Fibroblast of the aortic adventitia (primary cell): Measurements from ENCODE around the gene SERPINH1. TPM values are rescaled to one million over a fixed set of nuclear protein-coding genes. Genes with fewer than 3 reads are reported as not detected.

Experiments
- DNase-seq: peaks from one replicate; pipeline ENCODE4 v3.0.0-alpha.2; 2010; ENCODE audit warnings: low read depth
- H3K4me3 ChIP-seq: 2 replicates; pipeline ENCODE4 v1.5.1; 2011; ENCODE audit warnings: low read depth, mild to moderate bottlenecking, control low read depth, low read length, moderate library complexity
- total RNA-seq: library from RNA; depleted of rRNA; stranded (reverse); fragments of >200 nt; gene quantifications from 2 replicates; pipeline ENCODE4 v1.2.3, GENCODE V29; 2012; ENCODE audit warnings: low replicate concordance
- TF ChIP-seq, protein P1 (sequence below): IDR thresholded peaks from 2 replicates; pipeline ENCODE4 v1.5.1; 2011; ENCODE audit warnings: mild to moderate bottlenecking, low read length, control low read depth, inconsistent platforms; ENCODE audit not compliant: insufficient read depth

SERPINH1 gene
- total RNA-seq, 1 donor: 497 TPM

DNA sequence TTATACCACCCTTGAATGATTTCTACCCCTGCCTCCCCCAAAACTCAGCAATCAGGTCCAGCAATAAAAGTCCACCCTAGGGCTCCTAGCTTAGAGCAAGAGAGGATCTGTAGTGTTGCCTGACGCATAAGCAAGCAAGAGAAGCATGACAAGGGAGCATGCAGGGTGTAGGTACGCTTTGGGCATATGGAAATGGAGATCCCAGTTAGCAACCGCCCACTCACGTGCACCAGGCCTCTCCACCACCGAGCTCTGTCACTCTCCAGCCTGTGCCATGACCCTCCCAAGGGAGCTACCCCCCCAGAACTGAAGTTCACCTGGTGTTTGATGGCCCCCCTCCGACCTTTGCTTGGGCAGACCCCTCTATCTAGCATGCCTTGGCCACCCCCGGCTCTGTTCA lies 39.4 kb downstream of the SERPINH1 start:
- TF ChIP-seq, protein P1, sequence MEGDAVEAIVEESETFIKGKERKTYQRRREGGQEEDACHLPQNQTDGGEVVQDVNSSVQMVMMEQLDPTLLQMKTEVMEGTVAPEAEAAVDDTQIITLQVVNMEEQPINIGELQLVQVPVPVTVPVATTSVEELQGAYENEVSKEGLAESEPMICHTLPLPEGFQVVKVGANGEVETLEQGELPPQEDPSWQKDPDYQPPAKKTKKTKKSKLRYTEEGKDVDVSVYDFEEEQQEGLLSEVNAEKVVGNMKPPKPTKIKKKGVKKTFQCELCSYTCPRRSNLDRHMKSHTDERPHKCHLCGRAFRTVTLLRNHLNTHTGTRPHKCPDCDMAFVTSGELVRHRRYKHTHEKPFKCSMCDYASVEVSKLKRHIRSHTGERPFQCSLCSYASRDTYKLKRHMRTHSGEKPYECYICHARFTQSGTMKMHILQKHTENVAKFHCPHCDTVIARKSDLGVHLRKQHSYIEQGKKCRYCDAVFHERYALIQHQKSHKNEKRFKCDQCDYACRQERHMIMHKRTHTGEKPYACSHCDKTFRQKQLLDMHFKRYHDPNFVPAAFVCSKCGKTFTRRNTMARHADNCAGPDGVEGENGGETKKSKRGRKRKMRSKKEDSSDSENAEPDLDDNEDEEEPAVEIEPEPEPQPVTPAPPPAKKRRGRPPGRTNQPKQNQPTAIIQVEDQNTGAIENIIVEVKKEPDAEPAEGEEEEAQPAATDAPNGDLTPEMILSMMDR: no peak
- H3K4me3 ChIP-seq: no peak overlapping the region
- no peak for DNase-seq

DNA sequence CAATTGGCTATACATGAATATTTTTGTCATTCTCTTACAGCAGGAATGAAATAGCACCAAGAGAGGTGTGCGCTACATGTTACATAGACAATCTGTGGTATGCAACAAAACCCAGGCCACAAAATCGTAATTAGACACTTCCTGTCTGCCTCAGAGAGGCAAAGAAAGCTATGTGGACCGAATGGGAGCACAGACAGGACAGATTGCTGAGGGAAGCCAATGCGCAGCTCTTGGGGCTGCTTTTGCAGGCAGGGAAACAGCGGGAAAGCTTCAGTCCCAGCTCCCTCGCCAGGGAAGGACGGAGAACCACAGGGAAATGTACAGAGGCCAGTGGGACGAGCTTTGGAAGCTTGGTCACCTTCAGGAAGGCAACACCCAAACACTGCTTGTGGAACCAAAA lies 40.9 kb downstream of the SERPINH1 start:
- DNase-seq: no peak
- H3K4me3 ChIP-seq: no peak overlapping the region
- TF ChIP-seq, protein P1: no peak

DNA sequence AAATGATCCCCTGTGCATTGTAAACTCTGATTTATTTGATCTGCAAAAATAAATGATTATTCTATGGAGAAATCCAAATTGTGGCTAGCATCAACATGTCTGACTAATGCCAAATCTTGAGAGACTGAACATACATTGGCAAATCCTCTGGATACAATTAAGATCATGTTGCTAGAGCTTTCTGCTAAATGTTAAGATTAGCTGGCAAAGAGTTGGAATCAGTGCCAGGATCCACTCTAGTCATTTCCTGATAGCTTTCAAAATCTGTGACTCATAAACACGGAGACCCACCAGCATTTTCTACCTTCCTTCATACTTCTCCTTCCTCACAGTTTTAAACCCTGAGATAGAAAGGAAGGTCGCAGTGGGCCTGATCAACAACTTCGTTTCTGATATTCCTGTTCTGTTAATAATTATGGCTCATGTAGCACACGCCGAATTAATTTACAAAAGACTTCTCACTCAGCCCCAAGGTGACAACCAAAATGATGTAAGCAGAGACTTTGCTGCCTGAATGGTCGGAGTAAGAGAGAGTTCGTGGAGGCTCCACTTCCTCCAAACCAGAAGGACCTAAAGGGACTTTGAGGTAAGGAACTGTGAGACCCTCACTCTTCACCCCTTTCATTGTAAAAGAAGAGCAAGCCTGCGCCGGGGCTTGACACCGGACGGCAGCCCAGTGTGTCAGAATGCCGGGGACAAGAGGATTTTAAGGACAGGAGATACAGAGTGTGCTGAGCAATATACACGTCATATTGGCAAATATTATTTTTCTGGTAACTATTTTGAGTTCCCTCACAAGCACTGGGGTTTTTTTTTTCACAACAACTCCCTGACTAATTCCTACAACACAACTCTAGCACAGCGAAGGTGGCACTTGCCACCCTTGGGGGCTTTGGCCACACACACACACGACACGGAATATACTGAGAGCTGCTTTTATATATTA lies 42.0 kb downstream of the SERPINH1 start:
- TF ChIP-seq, protein P1: no peak
- DNase-seq: peak; percentile 97
- peak overlapping the region; percentile 28 for H3K4me3 ChIP-seq

DNA sequence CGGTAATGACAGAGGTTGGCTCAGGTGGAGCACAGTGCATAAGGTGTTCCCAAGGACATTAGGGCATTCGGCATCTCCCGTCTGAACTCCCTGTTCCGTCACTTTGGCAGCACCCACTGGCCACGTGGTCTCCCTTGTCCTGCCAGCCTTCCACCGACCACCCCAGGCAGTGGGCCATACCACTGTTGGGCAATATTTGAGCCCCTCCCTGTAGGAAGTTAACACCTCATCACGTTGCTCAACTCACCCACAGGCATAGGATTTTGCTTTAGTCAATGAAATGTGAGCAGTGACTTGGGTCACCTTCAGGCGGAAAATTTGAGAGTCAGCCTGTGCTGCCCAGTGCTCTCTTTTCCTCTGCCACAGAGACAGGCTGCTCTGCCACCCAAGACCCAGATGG lies 44.0 kb downstream of the SERPINH1 start:
- no peak overlapping the region for H3K4me3 ChIP-seq
- DNase-seq: no peak
- TF ChIP-seq, protein P1: no peak

DNA sequence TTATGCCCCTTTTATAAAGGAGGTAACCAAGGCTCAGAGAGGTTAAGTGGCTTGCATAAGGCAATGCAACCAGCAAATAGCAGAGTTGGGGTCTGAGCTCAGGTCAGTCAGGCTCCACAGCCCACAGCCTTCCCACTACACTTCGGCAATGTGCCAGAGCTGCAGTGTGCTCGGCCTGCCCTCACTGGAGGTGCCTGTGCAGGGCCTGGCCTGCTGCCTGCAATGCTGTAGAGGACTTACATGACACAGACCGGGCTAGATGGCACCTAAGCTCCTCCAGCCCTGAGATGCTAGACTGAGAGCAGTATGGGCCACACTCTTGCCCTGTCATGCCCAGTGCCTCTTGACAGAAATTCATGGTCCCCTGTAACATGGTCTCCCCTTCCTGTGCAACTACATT lies 49.8 kb downstream of the SERPINH1 start:
- H3K4me3 ChIP-seq: no peak overlapping the region
- no peak for DNase-seq
- TF ChIP-seq, protein P1: no peak

DNA sequence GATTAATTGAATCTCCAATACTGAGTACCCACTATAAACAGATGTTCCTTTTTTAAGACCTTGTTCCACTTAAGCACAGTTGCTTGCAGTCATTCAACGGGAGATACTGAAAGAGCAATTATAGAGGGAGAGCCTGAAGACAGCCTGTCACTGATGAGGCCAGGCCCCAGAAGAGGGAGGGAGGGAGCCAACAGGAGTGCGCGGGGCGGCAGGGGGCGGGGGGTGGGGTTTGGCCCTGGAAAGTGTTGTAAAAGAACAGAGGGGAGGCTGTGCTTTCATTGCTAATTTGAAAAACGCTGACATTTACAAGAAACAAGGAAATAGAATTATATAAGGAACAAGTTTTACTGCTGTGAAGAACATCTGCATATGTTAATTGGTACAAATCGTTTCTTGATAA lies 53.7 kb downstream of the SERPINH1 start:
- no peak for DNase-seq
- TF ChIP-seq, protein P1: no peak
- H3K4me3 ChIP-seq: no peak overlapping the region
